KMS-11 (cell line): ENCODE results near the gene SHROOM3.

Source experiments
- H2AFZ ChIP-seq: fragments of 200-600 bp; sonication (generic); 2 replicates; pipeline ENCODE4 v1.6.1; 2016; ENCODE audit warnings: antibody characterized with exemption, mixed run types, low read depth
- H3K27ac ChIP-seq: fragments of 200-600 bp; sonication (generic); 2 replicates; pipeline ENCODE4 v1.6.1; 2016; ENCODE audit warnings: mild to moderate bottlenecking, mixed run types
- H3K27me3 ChIP-seq: fragments of 200-600 bp; sonication (generic); 2 replicates; pipeline ENCODE4 v1.6.1; 2017; ENCODE audit warnings: mild to moderate bottlenecking, low read depth, mixed run types, moderate library complexity; ENCODE audit not compliant: insufficient read depth
- H3K36me3 ChIP-seq: fragments of 200-600 bp; sonication (generic); 2 replicates; pipeline ENCODE4 v1.6.1; 2017; ENCODE audit warnings: mild to moderate bottlenecking, mixed run types; ENCODE audit not compliant: insufficient read depth
- H3K4me1 ChIP-seq: fragments of 200-600 bp; sonication (generic); 2 replicates; pipeline ENCODE4 v1.6.1; 2016; ENCODE audit warnings: mild to moderate bottlenecking, low read depth, mixed run types; ENCODE audit not compliant: poor library complexity, severe bottlenecking
- H3K4me2 ChIP-seq: fragments of 200-600 bp; sonication (generic); 2 replicates; pipeline ENCODE4 v1.7.0; 2016; ENCODE audit warnings: mild to moderate bottlenecking, mixed run types
- H3K4me3 ChIP-seq: fragments of 200-600 bp; sonication (generic); IDR thresholded peaks from 2 replicates; pipeline ENCODE4 v1.6.1; 2017; ENCODE audit warnings: low read depth, low read length, mixed read lengths; ENCODE audit not compliant: insufficient read depth
- H3K79me2 ChIP-seq: fragments of 200-600 bp; sonication (generic); 2 replicates; pipeline ENCODE4 v1.6.1; 2016; ENCODE audit warnings: low read depth, mixed run types; ENCODE audit not compliant: insufficient read depth
- H3K9ac ChIP-seq: fragments of 200-600 bp; sonication (generic); 2 replicates; pipeline ENCODE4 v1.6.1; 2016; ENCODE audit warnings: mild to moderate bottlenecking, mixed run types
- H4K20me1 ChIP-seq: fragments of 200-600 bp; sonication (generic); 2 replicates; pipeline ENCODE4 v1.6.1; 2016; ENCODE audit warnings: mild to moderate bottlenecking, mixed run types; ENCODE audit not compliant: insufficient read depth
- CTCF ChIP-seq: fragments of 200-600 bp; sonication (generic); conservative IDR thresholded peaks from 2 replicates; pipeline ENCODE4 v1.6.1; 2017; ENCODE audit warnings: low read depth, mild to moderate bottlenecking, antibody characterized with exemption, low read length, moderate library complexity, mixed read lengths

The SHROOM3 gene

GRCh38 chr4:76582817-76583087 is 147.7 kb downstream of the SHROOM3 start:
- TF ChIP-seq CTCF, result no peak
- Histone ChIP-seq H3K4me2 (no peak overlapping the region), H2AFZ (no peak overlapping the region), H4K20me1 (no peaks in the 10 kb centered on the region), H3K4me1 (peaks cover 19% of the 10 kb centered on the region), H3K27me3 (no peaks in the 10 kb centered on the region), H3K9ac (no peak overlapping the region), H3K36me3 (no peaks in the 10 kb centered on the region), H3K27ac (no peak overlapping the region), H3K4me3 (no peak overlapping the region), H3K79me2 (no peaks in the 10 kb centered on the region)

- no peak overlapping the region for H3K9ac ChIP-seq
Measured at GRCh38 chr4:76584241-76585152, 149.5 kb downstream of the SHROOM3 start.

GRCh38 chr4:76585272-76585671 is 150.2 kb downstream of the SHROOM3 start:
- peaks cover 15% of the 10 kb centered on the region for H3K4me1 ChIP-seq

More at GRCh38 chr4:76584241-76585152, 149.5 kb downstream of the SHROOM3 start:
- no peaks in the 10 kb centered on the region for H4K20me1 ChIP-seq
- peak overlapping the region; percentile 65; the same call in 1 of the 2 replicates for H3K27ac ChIP-seq
- no peak overlapping the region for H3K4me3 ChIP-seq
- no peak overlapping the region for H3K4me2 ChIP-seq
- no peaks in the 10 kb centered on the region for H3K27me3 ChIP-seq
- no peak overlapping the region for H2AFZ ChIP-seq
- TF ChIP-seq CTCF, result no peak
- no peaks in the 10 kb centered on the region for H3K36me3 ChIP-seq
- no peaks in the 10 kb centered on the region for H3K79me2 ChIP-seq
- peaks cover 17% of the 10 kb centered on the region for H3K4me1 ChIP-seq

GRCh38 chr4:76585897-76586360 is 150.9 kb downstream of the SHROOM3 start:
- H3K36me3 ChIP-seq, result no peaks in the 10 kb centered on the region
- H4K20me1 ChIP-seq, result no peaks in the 10 kb centered on the region
- peak overlapping the region; percentile 65 for H3K27ac ChIP-seq
- H3K79me2 ChIP-seq, result no peaks in the 10 kb centered on the region
- H3K4me1 ChIP-seq, result peaks cover 15% of the 10 kb centered on the region
- peak overlapping the region; percentile 19; the same call in 1 of the 2 replicates for H3K4me2 ChIP-seq
- no peak for TF ChIP-seq CTCF
- H3K4me3 ChIP-seq, result peak overlapping the region; percentile 47
- H3K27me3 ChIP-seq, result no peaks in the 10 kb centered on the region
- H3K9ac ChIP-seq, result peak overlapping the region; percentile 41; the same call in 1 of the 2 replicates
- H2AFZ ChIP-seq, result peak overlapping the region; percentile 15

More at GRCh38 chr4:76585272-76585671, 150.2 kb downstream of the SHROOM3 start:
- peak overlapping the region; percentile 12; the same call in 1 of the 2 replicates for H3K4me2 ChIP-seq
- peak overlapping the region; percentile 41; the same call in 1 of the 2 replicates for H3K9ac ChIP-seq
- peak overlapping the region; percentile 31 for H3K4me3 ChIP-seq
- no peaks in the 10 kb centered on the region for H4K20me1 ChIP-seq
- no peaks in the 10 kb centered on the region for H3K27me3 ChIP-seq
- H3K79me2 ChIP-seq, result no peaks in the 10 kb centered on the region
- no peak for TF ChIP-seq CTCF
- H3K27ac ChIP-seq, result peak overlapping the region; percentile 65
- H3K36me3 ChIP-seq, result no peaks in the 10 kb centered on the region
- H2AFZ ChIP-seq, result peak overlapping the region; percentile 15
